Stomach (tissue), 4 donors: ENCODE results near the gene CTNNA3.

Source experiments
- CTCF ChIP-seq, 7 experiments: fragments of 450-650 bp in 4 of 7; fragments of 200-600 bp in 3 of 7; sonication (generic) in 3 of 7; IDR thresholded peaks; one replicate each; pipeline ENCODE4 v1.5.1; 2016 to 2019; ENCODE audit warnings: antibody characterized with exemption in 7 of 7, control low read depth in 2 of 7, mild to moderate bottlenecking in 1 of 7
- POLR2A ChIP-seq, 4 donors: fragments of 450-650 bp; IDR thresholded peaks; one replicate each; pipeline ENCODE4 v1.6.1; 2016; ENCODE audit warnings: antibody characterized with exemption in 4 of 4, control low read depth in 2 of 4, mild to moderate bottlenecking in 1 of 4, moderate library complexity in 1 of 4
- POLR2AphosphoS5 ChIP-seq, 3 donors: sonication (generic); formaldehyde crosslinking; IDR thresholded peaks; one replicate each; pipeline ENCODE4 v1.6.1; 2016; ENCODE audit warnings: antibody characterized with exemption in 3 of 3

- TF ChIP-seq CTCF (IDR thresholded peaks at IDR 0.05) (no peak), POLR2A (IDR thresholded peaks at IDR 0.05) (no peak), POLR2AphosphoS5 (IDR thresholded peaks at IDR 0.05) (no peak)
Observed at GRCh38 chr10:67669978-67670377, 26.0 kb downstream of the CTNNA3 start.
